Smooth muscle cell (in vitro differentiated cells): ENCODE measurements around the gene PUM2. TPM values are rescaled to one million over a fixed set of nuclear protein-coding genes. Genes with fewer than 3 reads are reported as not detected.

Experiments used
- DNase-seq: peaks from one replicate; lab custom pipeline; 2025; ENCODE audit not compliant: unreplicated experiment; lab: John Stamatoyannopoulos, UW
- H2AFZ ChIP-seq: fragments of 200-600 bp; sonication (generic); 2 replicates; pipeline ENCODE4 v1.6.0; 2016; ENCODE audit warnings: antibody characterized with exemption, low read depth, mild to moderate bottlenecking
- H3F3A ChIP-seq: fragments of 200-600 bp; sonication (generic); 2 replicates; pipeline ENCODE4 v1.6.0; 2017; ENCODE audit warnings: antibody characterized with exemption, low read depth
- H3K27ac ChIP-seq: fragments of 200-600 bp; sonication (generic); 2 replicates; pipeline ENCODE4 v1.5.1; 2016; ENCODE audit warnings: low read depth, mild to moderate bottlenecking
- H3K27me3 ChIP-seq: fragments of 200-600 bp; sonication (generic); 2 replicates; pipeline ENCODE4 v1.6.1; 2016; ENCODE audit warnings: low read depth, mild to moderate bottlenecking
- H3K36me3 ChIP-seq: fragments of 200-600 bp; sonication (generic); 2 replicates; pipeline ENCODE4 v1.5.1; 2016; ENCODE audit warnings: low read depth
- H3K4me1 ChIP-seq: fragments of 200-600 bp; sonication (generic); 2 replicates; pipeline ENCODE4 v1.5.1; 2016; ENCODE audit warnings: low read depth
- H3K4me2 ChIP-seq: fragments of 200-600 bp; sonication (generic); 2 replicates; pipeline ENCODE4 v1.6.0; 2016; ENCODE audit warnings: mild to moderate bottlenecking
- H3K4me3 ChIP-seq: fragments of 200-600 bp; sonication (generic); 2 replicates; pipeline ENCODE4 v1.5.1; 2016; ENCODE audit warnings: mild to moderate bottlenecking
- H3K79me2 ChIP-seq: fragments of 200-600 bp; sonication (generic); 2 replicates; pipeline ENCODE4 v1.6.0; 2016; ENCODE audit warnings: low read depth, mild to moderate bottlenecking
- H3K9ac ChIP-seq: fragments of 200-600 bp; sonication (generic); 2 replicates; pipeline ENCODE4 v1.6.0; 2016; ENCODE audit warnings: low read depth
- H3K9me3 ChIP-seq: fragments of 200-600 bp; sonication (generic); replicated peaks from 2 replicates; pipeline ENCODE4 v1.5.1; 2016; ENCODE audit warnings: low read depth
- H4K20me1 ChIP-seq: fragments of 200-600 bp; sonication (generic); 2 replicates; pipeline ENCODE4 v1.6.0; 2016; ENCODE audit warnings: low read depth
- WGBS: methylation state at CpG from one replicate; pipeline ENCODE4 v1.1.7; 2016; ENCODE audit warnings: low lambda C conversion rate; 5-methylcytosine and 5-hydroxymethylcytosine counted together
- polyA plus RNA-seq: library from polyadenylated mRNA; unstranded; fragments of >200 nt; fragmentation: Nextera tagmentation; extraction: Ambion mirVana; gene quantifications from 2 replicates; pipeline ENCODE4 v1.2.1, GENCODE V29; 2016
- total RNA-seq: library from RNA; depleted of rRNA; stranded (reverse); fragments of >200 nt; gene quantifications from 2 replicates; pipeline ENCODE4 v1.2.3, GENCODE V29; 2014
- TF ChIP-seq, protein P1 (sequence below): fragments of 200-600 bp; sonication (generic); IDR thresholded peaks from 2 replicates; pipeline ENCODE4 v1.5.1; 2017; ENCODE audit warnings: borderline replicate concordance, mild to moderate bottlenecking, antibody characterized with exemption; ENCODE audit not compliant: insufficient read depth, poor library complexity, severe bottlenecking

PUM2 gene
- total and polyA plus RNA-seq, 2 experiments from 2014 or later = 5.2 to 42.0 TPM

DNA sequence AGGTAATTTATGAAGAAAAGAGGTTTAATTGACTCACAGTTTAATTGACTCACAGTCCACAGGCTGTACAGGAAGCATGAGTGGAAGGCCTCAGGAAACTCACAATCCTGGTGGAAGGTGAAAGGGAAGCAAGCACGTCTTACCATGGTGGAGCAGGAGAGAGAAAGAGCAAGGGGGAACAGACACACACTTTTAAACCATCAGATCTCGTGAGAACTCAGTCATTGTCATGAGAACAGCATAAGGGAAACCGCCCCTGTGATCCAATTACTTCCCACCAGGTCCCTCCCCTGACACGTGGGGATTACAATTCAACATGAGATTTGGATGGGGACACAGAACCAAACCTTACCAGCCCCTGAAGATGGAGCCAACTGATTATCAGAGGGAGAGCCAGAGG, 11.2 kb upstream of the PUM2 start:
- Histone ChIP-seq H3K4me1 (no peaks in the 10 kb centered on the region), H3K9ac (no peak overlapping the region), H3K27ac (no peak overlapping the region), H3K4me3 (no peak overlapping the region), H3F3A (no peaks in the 10 kb centered on the region), H3K27me3 (no peaks in the 10 kb centered on the region), H3K4me2 (no peak overlapping the region), H3K79me2 (no peaks in the 10 kb centered on the region), H3K36me3 (no peaks in the 10 kb centered on the region), H2AFZ (no peak overlapping the region), H3K9me3 (no peaks in the 10 kb centered on the region), H4K20me1 (no peaks in the 10 kb centered on the region)
- TF ChIP-seq, protein P1, sequence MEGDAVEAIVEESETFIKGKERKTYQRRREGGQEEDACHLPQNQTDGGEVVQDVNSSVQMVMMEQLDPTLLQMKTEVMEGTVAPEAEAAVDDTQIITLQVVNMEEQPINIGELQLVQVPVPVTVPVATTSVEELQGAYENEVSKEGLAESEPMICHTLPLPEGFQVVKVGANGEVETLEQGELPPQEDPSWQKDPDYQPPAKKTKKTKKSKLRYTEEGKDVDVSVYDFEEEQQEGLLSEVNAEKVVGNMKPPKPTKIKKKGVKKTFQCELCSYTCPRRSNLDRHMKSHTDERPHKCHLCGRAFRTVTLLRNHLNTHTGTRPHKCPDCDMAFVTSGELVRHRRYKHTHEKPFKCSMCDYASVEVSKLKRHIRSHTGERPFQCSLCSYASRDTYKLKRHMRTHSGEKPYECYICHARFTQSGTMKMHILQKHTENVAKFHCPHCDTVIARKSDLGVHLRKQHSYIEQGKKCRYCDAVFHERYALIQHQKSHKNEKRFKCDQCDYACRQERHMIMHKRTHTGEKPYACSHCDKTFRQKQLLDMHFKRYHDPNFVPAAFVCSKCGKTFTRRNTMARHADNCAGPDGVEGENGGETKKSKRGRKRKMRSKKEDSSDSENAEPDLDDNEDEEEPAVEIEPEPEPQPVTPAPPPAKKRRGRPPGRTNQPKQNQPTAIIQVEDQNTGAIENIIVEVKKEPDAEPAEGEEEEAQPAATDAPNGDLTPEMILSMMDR = no peak
- no peak for DNase-seq
- 94% methylated on average over 4 of the region's 4 CpGs for WGBS

DNA sequence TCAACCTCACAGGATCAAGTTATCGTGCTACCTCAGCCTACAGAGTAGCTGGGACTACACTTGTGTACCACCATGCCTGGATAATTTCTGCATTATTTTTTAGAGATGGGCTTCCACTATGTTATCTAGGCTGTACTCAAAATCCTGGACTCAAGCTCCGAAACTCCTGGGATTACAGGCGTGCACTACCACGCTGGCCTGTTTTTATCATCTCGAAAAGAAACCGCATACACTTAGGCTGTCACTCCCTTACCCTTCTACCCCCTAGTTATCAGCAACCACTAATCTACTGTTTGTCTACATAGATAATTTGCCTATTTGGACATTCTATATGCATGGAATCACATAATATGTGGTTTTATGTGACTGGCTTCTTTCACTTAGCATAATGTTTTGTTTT, 8.5 kb upstream of the PUM2 start:
- no peaks in the 10 kb centered on the region for H3K79me2 ChIP-seq
- H3K36me3 ChIP-seq = no peaks in the 10 kb centered on the region
- H3K9me3 ChIP-seq = no peaks in the 10 kb centered on the region
- no peak overlapping the region for H3K9ac ChIP-seq
- H3K4me1 ChIP-seq = no peaks in the 10 kb centered on the region
- H4K20me1 ChIP-seq = no peaks in the 10 kb centered on the region
- no peaks in the 10 kb centered on the region for H3K27me3 ChIP-seq
- TF ChIP-seq, protein P1 = no peak
- no peak overlapping the region for H3K4me2 ChIP-seq
- no peak overlapping the region for H3K27ac ChIP-seq
- no peak overlapping the region for H3K4me3 ChIP-seq
- no peaks in the 10 kb centered on the region for H3F3A ChIP-seq
- WGBS = 87% methylated on average over 6 of the region's 6 CpGs
- no peak for DNase-seq
- no peak overlapping the region for H2AFZ ChIP-seq

DNA sequence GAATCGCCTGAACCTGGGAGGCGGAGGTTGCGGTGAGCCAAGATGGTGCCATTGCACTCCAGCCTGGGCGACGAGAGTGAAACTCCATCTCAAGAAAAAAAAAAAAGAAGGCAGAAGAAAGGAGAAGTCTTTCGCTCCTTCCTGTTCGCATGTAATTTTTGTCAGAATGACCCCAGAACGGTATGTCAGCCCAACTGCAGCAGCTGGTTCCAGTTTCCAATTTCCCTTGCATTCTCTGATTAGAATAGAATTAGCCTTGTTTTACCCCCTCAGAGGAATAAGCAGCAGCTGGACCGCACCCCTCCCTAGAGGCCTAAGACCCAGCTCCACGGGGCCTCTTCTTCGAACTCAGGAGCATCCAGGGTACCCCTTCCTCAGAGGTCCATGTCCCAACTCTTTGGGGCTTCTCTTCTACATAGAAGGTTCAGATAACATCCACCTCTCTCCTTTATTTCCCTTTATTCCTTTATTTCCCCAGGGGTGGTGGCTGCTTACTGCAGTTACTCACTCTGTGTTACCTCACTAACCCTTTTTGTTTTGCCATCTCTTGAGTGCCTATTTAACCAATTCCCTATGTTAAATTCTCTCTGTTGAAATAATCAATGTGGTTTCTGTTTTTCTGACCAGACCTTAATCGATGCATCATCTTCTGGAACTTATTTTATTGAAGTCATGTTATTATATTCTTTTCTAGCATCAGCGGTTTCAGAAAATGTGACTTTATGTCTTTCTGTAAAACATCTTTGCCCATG, 7.2 kb upstream of the PUM2 start:
- Histone ChIP-seq H3K4me1 (no peaks in the 10 kb centered on the region), H3F3A (no peaks in the 10 kb centered on the region), H2AFZ (no peak overlapping the region), H3K4me3 (no peak overlapping the region), H3K9ac (no peak overlapping the region), H3K4me2 (no peak overlapping the region), H3K27ac (no peak overlapping the region), H3K9me3 (no peaks in the 10 kb centered on the region), H3K27me3 (no peaks in the 10 kb centered on the region), H4K20me1 (no peaks in the 10 kb centered on the region), H3K36me3 (no peaks in the 10 kb centered on the region), H3K79me2 (no peaks in the 10 kb centered on the region)
- 96% methylated on average over 13 of the region's 13 CpGs for WGBS
- TF ChIP-seq, protein P1 = no peak
- no peak for DNase-seq

- H2AFZ ChIP-seq = no peak overlapping the region
- H3K9ac ChIP-seq = no peak overlapping the region
- no peaks in the 10 kb centered on the region for H3K27me3 ChIP-seq
- TF ChIP-seq, protein P1 = no peak
- H3F3A ChIP-seq = peaks cover 3% of the 10 kb centered on the region
- H3K79me2 ChIP-seq = no peaks in the 10 kb centered on the region
- peaks cover 14% of the 10 kb centered on the region for H3K4me1 ChIP-seq
- no peak overlapping the region for H3K4me3 ChIP-seq
- H3K27ac ChIP-seq = no peak overlapping the region
- no peaks in the 10 kb centered on the region for H3K36me3 ChIP-seq
- no peak overlapping the region for H3K4me2 ChIP-seq
- WGBS = 91% methylated on average over 3 of the region's 3 CpGs
- no peaks in the 10 kb centered on the region for H4K20me1 ChIP-seq
- no peaks in the 10 kb centered on the region for H3K9me3 ChIP-seq
- no peak for DNase-seq
Observed at GRCh38 chr2:20356042-20356441, 5.4 kb upstream of the PUM2 start.
